DMS 273 treated with DMSO at 0.1 percent for 48 hours (cell line): ENCODE measurements around the gene TBCD.
"Not testable (repeated sequence)": the region's sequence is repeated elsewhere in the genome, so short reads cannot be mapped to it uniquely, and the experiment has no call there.

Experiments
- DNase-seq: peaks from one replicate; lab custom pipeline; 2025; lab: John Stamatoyannopoulos, UW

The TBCD gene

DNA sequence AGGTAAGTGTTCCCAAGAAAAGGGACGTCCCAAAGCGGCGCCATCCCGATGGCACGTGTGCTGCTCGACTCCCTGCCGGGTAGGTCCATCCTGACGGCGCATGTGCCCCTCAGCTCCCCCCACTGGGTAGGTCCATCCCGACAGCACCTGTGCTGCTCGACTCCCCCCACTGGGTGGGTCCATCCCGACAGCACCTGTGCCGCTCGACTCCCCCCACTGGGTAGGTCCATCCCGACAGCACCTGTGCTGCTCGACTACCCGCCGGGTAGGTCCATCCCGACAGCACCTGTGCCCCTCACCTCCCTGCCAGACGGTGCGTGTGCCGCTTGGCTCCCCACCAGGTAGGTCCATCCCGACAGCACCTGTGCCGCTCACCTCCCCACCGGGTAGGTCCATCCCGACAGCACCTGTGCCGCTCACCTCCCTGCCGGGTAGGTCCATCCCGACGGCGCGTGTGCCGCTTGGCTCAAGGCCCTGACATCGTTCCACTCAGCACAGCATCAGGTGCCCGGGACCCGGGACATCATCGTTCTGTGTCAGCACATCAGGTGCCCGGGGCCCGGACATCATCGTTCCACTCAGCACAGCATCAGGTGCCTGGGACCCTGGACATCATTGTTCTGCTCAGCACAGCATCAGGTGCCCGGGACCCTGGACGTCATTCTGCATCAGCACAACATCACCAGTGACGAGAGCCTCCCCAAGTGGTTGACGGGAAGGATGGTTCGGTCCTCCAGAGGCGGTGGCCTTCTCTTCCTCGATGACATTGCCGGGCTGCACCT, 22.2 kb upstream of the TBCD start:
- no peak for DNase-seq

DNA sequence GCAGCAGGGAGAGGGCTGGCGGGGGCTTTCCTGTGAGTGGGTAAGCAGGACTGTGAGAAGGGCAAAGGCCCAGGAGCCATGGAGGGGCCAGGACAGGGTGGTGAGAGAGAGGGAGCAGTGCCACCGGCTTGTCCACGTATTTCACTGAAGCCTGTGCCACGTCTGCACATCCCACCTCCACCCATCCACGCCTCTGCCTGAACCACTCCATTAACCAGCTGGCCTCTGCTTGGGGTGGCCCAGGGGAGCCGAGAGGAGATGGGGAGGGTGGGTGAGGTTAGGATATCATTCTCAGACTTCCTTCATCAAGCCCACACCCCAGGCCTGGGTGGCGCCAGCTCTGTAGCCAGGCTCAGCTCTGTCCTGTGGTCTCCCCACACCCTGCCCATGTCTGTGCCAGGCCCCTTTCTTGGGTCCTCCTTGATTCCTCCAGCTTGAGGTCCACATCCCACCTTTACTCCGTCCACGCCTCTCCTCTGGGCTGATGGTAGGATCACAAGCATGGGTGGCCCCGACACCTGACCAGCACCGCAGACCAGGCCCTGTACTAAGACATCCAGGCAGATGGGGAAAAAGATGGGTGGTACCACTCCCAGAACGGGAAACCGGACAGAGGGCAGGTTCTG, 19.6 kb upstream of the TBCD start:
- DNase-seq, result no peak

DNA sequence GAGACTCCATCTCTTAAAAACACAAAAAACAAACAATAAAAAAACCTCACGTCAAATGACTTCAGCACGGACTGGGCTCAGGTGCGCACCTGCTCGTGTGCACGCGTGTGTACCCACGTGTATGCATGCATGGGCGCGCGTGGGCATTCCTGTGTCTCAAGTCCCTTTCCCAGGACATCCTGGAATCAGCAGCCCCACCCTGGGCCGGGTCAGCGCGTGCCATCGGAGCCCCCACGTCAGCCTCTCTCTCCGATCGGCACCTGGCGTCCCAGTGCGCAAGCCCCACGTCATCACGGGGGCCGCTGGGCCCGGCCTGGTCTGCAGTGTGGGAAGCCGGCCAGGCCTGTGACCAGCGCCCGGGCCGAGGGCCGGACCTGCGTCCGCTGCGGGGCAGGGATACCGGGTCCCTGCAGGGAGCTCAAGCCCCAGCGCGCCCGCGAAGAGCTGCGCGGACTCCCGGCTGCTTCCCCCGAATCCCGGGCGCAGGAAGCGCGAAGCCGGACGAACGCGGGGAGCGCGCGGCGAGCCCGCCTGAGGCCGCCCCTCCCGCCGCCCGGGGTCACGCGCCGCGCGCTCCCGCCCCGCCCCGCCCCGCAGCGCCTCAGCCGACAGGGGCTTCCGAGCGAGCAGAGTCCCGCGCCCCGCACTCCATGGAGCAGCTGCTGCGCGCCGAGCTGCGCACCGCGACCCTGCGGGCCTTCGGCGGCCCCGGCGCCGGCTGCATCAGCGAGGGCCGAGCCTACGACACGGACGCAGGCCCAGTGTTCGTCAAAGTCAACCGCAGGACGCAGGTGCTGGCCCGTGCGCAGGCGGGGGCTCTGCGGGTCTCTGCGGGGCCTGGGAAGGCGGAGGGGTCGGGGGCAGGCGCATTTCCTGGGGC, 16.6 kb upstream of the TBCD start, which contains the start of gene FN3K:
FN3K (plus strand) TSS at position 629 of the 880 bp plus-strand sequence; CDS start at position 651, 22 bp downstream.
- DNase-seq, result no peak

GRCh38 chr17:82736511-82737185, 15.2 kb upstream of the TBCD start:
- DNase-seq, result no peak

DNA sequence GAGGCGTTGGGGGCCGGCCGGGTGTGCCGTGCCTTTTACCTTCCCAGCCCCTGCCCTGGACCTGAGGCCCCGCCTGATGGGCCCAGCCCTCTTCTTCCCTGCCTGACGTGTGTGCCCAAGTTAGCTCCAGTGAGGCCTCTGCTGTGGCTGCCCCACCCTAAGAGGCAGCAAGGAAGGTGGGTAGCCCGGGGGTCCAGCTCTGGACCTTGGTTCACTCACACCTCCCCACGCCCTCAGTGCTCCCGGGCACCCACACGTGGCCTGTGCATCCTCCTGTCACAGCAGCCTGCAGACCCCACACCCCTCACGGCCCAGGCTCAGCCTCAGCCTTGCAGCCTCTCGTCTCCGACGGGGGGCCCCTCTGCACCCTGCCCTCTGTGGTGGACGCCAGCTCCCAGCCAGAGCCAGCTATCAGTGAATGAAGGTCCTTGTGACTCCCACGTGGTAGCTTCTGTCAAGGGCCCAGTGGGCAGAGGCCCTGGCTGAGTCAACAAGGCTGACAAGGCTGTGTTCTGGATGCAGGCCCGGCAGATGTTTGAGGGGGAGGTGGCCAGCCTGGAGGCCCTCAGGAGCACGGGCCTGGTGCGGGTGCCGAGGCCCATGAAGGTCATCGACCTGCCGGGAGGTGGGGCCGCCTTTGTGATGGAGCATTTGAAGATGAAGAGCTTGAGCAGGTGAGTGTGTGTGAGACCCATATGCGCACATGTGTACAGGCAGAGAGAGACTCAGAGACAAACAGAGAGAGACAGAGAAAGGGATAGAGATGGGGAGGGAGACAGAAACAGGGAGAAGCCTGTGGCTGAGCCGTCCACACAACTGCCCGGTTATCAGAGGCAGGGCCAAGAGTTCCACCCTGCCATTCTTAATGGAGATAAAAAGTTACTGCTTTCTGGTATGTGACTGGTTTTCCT, 13.6 kb upstream of the TBCD start:
- DNase-seq, result no peak

GRCh38 chr17:82740906-82741759, 10.7 kb upstream of the TBCD start:
- no peak for DNase-seq

- no peak for DNase-seq
Observed at GRCh38 chr17:82743344-82744219, 8.3 kb upstream of the TBCD start.

- DNase-seq, result not testable (repeated sequence)
Observed at GRCh38 chr17:82744736-82745135, 7.1 kb upstream of the TBCD start.

GRCh38 chr17:82745524-82745923, 6.3 kb upstream of the TBCD start:
- no peak for DNase-seq

DNA sequence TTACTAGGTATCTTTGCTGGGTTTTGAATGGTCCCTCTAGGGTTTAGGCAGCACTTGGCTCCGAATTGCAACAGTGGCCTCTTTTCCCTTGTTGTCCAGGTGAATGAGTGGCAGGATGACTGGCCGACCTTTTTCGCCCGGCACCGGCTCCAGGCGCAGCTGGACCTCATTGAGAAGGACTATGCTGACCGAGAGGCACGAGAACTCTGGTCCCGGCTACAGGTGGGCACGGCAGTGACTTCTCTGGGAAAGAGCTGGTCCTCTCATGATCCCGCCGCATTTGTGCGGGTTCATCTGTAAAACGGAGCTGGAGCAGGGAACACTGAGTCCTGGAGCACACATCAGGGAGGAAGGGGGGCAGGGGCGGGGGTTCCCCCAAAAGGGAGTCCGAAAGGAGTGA, 3.1 kb upstream of the TBCD start:
- no peak for DNase-seq

DNA sequence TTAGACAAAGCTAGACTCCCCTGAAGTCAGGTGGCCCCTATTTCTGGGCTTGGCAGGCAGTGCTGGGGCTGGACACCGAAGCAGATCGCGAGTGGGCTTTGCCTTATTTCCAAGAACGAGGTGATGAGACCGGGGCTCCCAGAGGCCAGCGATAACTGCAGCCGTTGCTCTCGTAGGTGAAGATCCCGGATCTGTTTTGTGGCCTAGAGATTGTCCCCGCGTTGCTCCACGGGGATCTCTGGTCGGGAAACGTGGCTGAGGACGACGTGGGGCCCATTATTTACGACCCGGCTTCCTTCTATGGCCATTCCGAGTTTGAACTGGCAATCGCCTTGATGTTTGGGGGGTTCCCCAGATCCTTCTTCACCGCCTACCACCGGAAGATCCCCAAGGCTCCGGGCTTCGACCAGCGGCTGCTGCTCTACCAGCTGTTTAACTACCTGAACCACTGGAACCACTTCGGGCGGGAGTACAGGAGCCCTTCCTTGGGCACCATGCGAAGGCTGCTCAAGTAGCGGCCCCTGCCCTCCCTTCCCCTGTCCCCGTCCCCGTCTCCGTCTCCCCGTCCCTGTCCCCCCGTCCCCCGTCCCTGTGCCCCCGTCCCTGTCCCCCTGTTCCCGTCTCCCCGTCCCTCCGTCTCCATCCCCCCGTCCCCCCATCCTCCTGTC, 1.5 kb upstream of the TBCD start:
- no peak for DNase-seq

DNA sequence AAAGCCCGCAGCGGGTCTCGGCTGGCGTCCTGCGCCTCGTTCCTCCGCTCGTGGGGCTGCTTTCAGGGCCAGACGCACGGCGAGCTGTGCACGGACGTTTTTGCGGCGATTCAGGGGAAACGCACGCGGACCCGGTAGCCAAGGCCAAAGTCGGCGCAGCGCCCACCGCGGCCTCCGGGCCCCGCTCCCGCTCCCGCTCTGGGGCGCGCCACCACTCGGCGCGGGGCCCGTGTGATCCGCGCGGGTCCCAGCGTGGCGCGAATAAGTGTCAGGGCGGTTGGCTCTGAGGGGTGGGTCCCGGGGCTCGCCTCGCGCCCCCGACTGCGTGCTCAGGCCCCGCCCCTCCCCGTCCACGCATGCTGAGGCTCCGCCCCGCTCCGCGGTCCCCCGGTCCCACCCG, 694 bp upstream of the TBCD start:
- no peak for DNase-seq

DNA sequence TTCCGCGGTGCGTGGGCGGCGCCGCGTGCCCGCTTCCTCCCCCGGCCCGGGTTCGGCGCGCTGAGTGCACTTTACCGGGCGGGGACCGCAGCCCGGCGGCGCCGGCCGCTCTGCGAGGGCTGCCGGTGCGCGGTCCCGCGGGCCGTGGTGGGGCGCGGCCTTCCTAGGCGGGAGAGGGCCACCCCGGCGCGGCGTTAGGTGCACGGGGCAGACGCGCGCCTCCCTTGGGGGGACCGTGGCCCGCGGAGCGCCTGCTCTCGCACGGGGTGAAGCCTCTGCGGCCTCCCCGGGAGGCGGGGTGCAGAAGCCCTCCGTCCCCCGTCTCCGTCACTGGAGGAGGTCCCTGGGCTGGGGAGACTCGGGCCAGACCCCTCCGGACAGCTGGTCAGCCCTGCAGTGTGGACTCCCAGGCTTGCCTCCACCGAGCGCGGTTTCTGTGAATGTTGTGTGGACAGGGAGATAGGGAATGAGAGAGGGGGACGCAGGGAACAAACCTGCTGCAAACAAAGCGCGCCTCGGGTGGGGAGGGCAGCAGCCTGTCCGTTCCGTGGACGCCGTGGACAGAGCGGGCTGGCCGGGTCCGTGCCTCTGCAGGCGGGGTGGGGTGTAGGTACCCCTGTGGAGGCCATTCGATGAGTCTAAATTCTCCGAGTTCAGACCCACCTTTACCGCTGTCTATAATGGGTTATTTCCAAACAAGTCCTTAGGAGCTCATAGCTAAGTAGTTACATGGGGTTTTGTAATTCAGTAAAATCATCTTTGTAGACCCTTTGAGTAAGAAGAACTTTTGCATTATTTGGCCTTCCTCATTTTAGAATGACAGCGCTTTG, 721 bp downstream of the TBCD start:
- DNase-seq, result no peak

- DNase-seq, result no peak
Observed at GRCh38 chr17:82753201-82753464, 1.3 kb downstream of the TBCD start.

DNA sequence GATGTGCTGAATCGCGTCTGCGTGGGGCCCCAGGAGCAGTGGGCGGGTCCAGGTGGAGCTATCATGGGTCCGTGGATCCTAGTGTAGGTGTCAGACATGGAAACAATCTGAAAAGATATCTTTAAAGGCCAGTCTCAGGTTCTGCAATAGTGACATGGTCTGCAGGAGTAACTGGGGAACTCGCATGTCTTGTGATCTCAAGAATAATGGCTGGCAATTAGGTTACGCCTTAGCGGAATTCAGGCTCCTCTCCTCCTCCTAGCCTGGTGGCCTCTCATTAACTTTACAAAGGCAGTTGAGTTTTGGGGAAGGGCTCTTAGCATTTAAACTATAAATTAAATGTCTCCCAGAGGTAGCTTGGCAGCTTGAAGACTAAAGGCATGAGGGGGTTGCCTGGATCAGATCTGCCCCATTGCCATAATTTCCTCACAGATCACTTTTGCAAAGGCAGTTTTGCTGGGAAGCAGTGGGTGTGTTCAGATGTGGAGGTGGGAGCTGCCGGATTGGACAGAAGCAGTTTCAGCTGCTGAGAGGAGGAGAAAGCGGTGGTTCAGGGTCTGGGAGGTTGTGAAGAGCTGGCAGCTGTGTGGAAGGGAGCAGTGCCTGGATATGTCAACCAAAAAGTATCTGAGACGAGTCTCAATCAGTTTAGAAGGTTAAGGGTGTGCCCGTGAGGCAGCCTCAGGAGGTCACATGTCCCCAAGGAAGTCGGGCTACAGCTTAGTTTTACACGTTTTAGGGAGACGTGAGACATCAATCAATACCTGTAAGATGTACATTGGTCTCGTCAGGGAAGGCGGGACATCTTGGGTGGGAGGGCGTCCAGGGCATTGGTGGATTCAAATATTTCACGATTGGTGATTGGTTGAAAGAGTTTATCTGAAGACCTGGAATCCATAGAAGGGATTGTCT, 2.7 kb downstream of the TBCD start:
- no peak for DNase-seq

DNA sequence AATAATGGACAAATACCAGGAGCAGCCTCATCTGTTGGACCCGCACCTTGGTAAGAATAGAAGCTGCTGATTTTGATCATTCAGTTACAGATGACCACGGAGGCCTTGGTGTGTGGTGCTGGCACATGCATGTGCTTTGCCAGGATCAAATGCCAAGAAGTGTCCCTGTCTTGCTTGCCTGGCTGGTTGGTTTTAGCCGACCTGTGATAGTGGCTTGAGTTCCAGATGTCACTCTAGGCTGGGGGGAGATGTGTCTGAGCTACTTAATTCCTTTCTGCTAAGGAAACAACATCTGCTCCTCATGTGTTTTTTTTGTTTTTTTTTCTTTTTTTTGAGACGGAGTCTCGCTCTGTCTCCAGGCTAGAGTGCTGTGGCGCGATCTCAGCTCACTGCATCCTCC, 4.3 kb downstream of the TBCD start:
- no peak for DNase-seq

DNA sequence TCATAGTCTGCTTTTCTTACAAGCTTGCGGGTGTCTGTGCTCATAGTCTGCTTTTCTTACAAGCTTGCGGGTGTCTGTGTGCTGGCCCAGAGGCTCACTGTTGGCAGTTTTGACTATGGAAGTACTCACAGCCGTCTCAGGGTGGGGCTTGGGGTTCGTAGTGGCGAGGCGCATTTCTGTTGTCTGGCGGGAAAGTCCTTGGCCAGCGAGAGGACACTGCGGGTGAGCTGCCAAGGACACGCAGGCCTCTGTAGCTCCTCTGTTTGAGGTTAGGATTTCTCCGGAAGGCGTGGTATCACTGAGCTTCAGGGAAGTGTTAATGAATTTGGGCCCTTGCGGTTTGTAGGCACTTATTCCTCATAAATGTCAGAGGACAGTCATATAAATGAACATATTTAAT, 13.5 kb downstream of the TBCD start:
- DNase-seq, result no peak
